ENCODE data around the gene TNFAIP8L1.

TNFAIP8L1 gene

GRCh38 chr19:4613254-4613751, 26.0 kb upstream of the TNFAIP8L1 start:
- no peak for DNase-seq

GRCh38 chr19:4618019-4618418, 21.3 kb upstream of the TNFAIP8L1 start:
- DNase-seq = no peak

- DNase-seq = no peak
Observed at GRCh38 chr19:4619668-4620294, 19.5 kb upstream of the TNFAIP8L1 start.

GRCh38 chr19:4620675-4621074, 18.6 kb upstream of the TNFAIP8L1 start:
- DNase-seq = no peak

GRCh38 chr19:4622695-4623421, 16.5 kb upstream of the TNFAIP8L1 start:
- no peak for DNase-seq

GRCh38 chr19:4624301-4624700, 15.0 kb upstream of the TNFAIP8L1 start:
- DNase-seq = no peak

- DNase-seq = no peak
Observed at GRCh38 chr19:4624733-4625362, 14.5 kb upstream of the TNFAIP8L1 start.

- DNase-seq = peak; percentile 64 to 76
Observed at GRCh38 chr19:4633140-4633967, 6.0 kb upstream of the TNFAIP8L1 start.

GRCh38 chr19:4635754-4636116, 3.6 kb upstream of the TNFAIP8L1 start:
- DNase-seq = no peak

- DNase-seq = peak; percentile 68 to 79
Observed at GRCh38 chr19:4636151-4636717, 3.1 kb upstream of the TNFAIP8L1 start.

- DNase-seq = no peak
Observed at GRCh38 chr19:4636761-4637160, 2.6 kb upstream of the TNFAIP8L1 start.

- no peak for DNase-seq
Observed at GRCh38 chr19:4638317-4638716, 999 bp upstream of the TNFAIP8L1 start.

- DNase-seq = peak in 1 of 2 donors; percentile 15
Observed at GRCh38 chr19:4639531-4640246, 373 bp downstream of the TNFAIP8L1 start.

GRCh38 chr19:4640247-4641000, 1.1 kb downstream of the TNFAIP8L1 start:
- DNase-seq = no peak

- DNase-seq = no peak
Observed at GRCh38 chr19:4641132-4641531, 1.8 kb downstream of the TNFAIP8L1 start.

GRCh38 chr19:4642625-4643024, 3.3 kb downstream of the TNFAIP8L1 start:
- DNase-seq = no peak

- no peak for DNase-seq
Observed at GRCh38 chr19:4645718-4646117, 6.4 kb downstream of the TNFAIP8L1 start.

- DNase-seq = no peak
Observed at GRCh38 chr19:4647676-4648644, 8.6 kb downstream of the TNFAIP8L1 start.

- DNase-seq = no peak
Observed at GRCh38 chr19:4649392-4650047, 10.2 kb downstream of the TNFAIP8L1 start.

Measured in CD4-positive, alpha-beta T cell treated with Interferon alpha-2 for 1 hour (primary cell).